ENCODE measurements around the gene ZNF750. TPM values are rescaled to one million over a fixed set of nuclear protein-coding genes. Genes with fewer than 3 reads are reported as not detected.
A peak's percentile ranks its signal among the peaks of the same experiment; 100 is the strongest.

ZNF750 gene
- total RNA-seq, 2 donors from 2014 or later: 7.0 to 10.3 TPM

DNA sequence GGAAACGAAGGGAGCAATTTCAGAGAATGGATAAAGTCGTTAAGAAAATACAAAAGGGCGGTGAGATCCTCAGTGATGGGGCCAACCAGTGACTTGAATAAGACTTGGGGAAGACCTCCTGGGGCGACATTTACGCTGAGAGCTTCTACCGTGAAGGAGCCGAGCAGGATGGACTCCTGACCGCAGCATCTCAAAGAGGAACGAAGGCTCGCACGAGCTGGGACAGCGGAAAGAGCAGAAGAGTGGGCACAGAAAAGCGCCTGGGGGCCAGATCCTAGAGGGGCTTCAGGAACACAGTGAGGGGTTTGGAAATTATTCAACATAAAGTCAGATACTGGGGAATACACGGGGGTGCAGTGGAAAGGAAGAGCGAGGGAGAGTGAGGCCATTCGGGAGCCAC is 17.5 kb downstream of the ZNF750 start:
- Histone ChIP-seq H3K27ac (no peak overlapping the region), H3K36me3 (no peaks in the 10 kb centered on the region), H3K9me3 (no peaks in the 10 kb centered on the region), H3K27me3 (replicated peaks; ENCODE audit: insufficient read depth) (no peaks in the 10 kb centered on the region), H3K4me3 (no peak overlapping the region), H3K4me1 (replicated peaks) (no peaks in the 10 kb centered on the region)
- no peak for DNase-seq (ENCODE audit: low spot score)
- 95% methylated on average over 16 of the region's 16 CpGs for WGBS
- intact Hi-C loops (cut with DNase I): no loop called here
- TF ChIP-seq POLR2AphosphoS5 (IDR thresholded peaks at IDR 0.05) (no peak), CTCF (IDR thresholded peaks at IDR 0.05) (no peak), POLR2A (IDR thresholded peaks at IDR 0.05) (no peak)

DNA sequence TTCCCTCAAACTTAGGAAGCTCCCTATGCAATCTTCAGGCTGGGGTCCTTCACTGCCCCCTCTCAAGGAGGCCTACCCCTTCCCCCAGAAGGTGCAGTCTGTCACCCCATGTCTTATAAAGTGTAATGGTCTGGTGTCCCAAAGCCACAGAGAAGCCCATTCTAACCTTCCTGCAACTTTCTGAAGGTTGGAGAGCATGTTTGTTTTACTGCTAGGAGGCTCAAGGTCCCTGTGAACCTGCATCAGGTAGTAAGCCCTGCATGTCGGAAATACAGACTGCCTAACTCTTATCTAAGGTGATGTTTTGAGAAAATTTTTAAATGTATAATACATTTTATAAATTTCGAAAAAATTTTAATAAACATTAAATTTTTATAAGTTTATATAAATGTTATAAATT is 18.3 kb downstream of the ZNF750 start:
- no peak overlapping the region for H3K27ac ChIP-seq
- intact Hi-C loops (cut with DNase I): no loop called here
- 96% methylated on average over 2 of the region's 2 CpGs for WGBS
- no peaks in the 10 kb centered on the region for H3K9me3 ChIP-seq
- DNase-seq (ENCODE audit: low spot score): no peak
- H3K4me1 ChIP-seq (replicated peaks): no peaks in the 10 kb centered on the region
- no peak for TF ChIP-seq POLR2AphosphoS5 (IDR thresholded peaks at IDR 0.05)
- no peak for TF ChIP-seq CTCF (IDR thresholded peaks at IDR 0.05)
- TF ChIP-seq POLR2A (IDR thresholded peaks at IDR 0.05): no peak
- no peaks in the 10 kb centered on the region for H3K27me3 ChIP-seq (replicated peaks; ENCODE audit: insufficient read depth)
- H3K36me3 ChIP-seq: no peaks in the 10 kb centered on the region
- H3K4me3 ChIP-seq: no peak overlapping the region

DNA sequence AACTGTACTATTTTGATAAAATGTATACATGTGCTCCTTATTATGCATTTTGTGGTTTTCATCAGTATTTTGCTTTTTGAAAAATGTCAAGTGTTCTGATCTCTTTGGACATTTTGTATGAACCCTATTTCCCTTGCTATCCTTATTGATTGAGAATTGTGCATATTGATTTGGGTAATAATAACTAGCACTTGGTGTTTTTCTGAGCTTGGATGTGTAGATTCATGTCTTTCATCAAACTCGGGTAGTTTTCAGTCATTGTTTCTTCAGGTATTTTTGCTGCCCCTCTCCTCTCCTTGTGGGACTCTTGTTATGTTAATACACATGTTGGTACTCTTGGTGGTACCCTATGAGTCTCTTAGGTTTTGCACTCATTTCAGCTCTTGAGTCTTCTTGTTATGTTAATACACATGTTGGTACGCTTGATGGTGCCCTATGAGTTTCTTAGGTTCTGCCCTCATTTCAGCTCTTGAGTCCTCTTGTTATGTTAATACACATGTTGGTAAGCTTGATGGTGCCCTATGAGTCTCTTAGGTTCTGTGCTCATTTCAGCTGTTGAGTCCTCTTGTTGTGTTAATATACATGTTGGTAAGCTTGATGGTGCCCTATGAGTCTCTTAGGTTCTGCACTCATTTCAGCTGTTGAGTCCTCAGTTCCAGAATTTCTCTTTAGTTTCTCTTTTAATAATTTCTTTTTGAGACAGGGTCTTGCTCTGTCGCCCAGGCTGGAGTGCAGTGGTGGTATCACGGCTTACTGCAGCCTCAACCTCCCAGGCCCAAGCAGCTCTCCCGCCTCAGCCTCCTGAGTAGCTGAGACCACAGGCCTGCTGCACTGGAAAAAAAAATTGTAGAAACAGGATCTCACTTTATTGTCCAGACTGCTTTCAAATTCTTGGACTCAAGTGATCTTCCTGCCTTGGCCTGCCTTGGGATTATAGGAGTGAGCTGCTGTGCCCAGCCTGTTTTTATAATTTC is 19.3 kb downstream of the ZNF750 start:
- Histone ChIP-seq H3K9me3 (no peaks in the 10 kb centered on the region), H3K27me3 (replicated peaks; ENCODE audit: insufficient read depth) (no peaks in the 10 kb centered on the region), H3K36me3 (no peaks in the 10 kb centered on the region), H3K4me3 (no peak overlapping the region), H3K4me1 (replicated peaks) (no peaks in the 10 kb centered on the region), H3K27ac (no peak overlapping the region)
- intact Hi-C loops (cut with DNase I): no loop called here
- TF ChIP-seq POLR2AphosphoS5 (IDR thresholded peaks at IDR 0.05) (no peak), POLR2A (IDR thresholded peaks at IDR 0.05) (no peak), CTCF (IDR thresholded peaks at IDR 0.05) (no peak)
- no peak for DNase-seq (ENCODE audit: low spot score)
- over 99% methylated on average over 5 of the region's 5 CpGs for WGBS

GRCh38 chr17:82817947-82818346 is 21.9 kb downstream of the ZNF750 start:
- no peaks in the 10 kb centered on the region for H3K36me3 ChIP-seq
- TF ChIP-seq CTCF (IDR thresholded peaks at IDR 0.05) (no peak), POLR2AphosphoS5 (IDR thresholded peaks at IDR 0.05) (no peak), POLR2A (IDR thresholded peaks at IDR 0.05) (no peak)

DNA sequence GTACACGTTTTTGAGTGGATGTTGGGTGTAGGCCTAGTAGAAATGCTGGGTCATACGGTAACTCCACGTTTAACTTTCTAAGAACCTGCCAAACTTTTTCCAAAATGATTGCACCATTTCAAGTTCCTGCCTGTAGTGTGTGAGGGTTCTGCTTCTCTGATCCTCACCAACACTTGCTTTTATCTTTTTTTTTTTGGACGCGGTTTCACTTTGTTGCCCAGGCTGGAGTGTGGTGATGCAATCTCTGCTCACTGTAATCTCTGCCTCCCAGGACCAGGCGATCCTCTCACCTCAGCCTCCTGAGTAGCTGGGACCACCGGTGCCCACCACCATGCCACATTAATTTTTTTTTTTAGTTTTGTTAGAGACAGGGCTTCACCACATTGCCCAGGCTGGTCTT is 23.5 kb downstream of the ZNF750 start:
- 43% methylated on average over 7 of the region's 7 CpGs for WGBS
- Histone ChIP-seq H3K36me3 (no peaks in the 10 kb centered on the region), H3K27ac (peak overlapping the region; percentile 43 to 62), H3K27me3 (replicated peaks; ENCODE audit: insufficient read depth) (no peaks in the 10 kb centered on the region), H3K4me3 (no peak overlapping the region), H3K9me3 (no peaks in the 10 kb centered on the region), H3K4me1 (replicated peaks) (no peaks in the 10 kb centered on the region)
- intact Hi-C loops (cut with DNase I): no loop called here
- TF ChIP-seq POLR2AphosphoS5 (IDR thresholded peaks at IDR 0.05): no peak
- TF ChIP-seq POLR2A (IDR thresholded peaks at IDR 0.05): no peak
- TF ChIP-seq CTCF (IDR thresholded peaks at IDR 0.05): no peak
- DNase-seq (ENCODE audit: low spot score): no peak

More at GRCh38 chr17:82817947-82818346, 21.9 kb downstream of the ZNF750 start:
- no peak for DNase-seq (ENCODE audit: low spot score)
- Histone ChIP-seq H3K9me3 (no peaks in the 10 kb centered on the region), H3K27me3 (replicated peaks; ENCODE audit: insufficient read depth) (no peaks in the 10 kb centered on the region), H3K4me3 (no peak overlapping the region), H3K27ac (no peak overlapping the region), H3K4me1 (replicated peaks) (no peaks in the 10 kb centered on the region)
- WGBS: 95% methylated on average over 5 of the region's 5 CpGs
- intact Hi-C loops (cut with DNase I): no loop called here
